A172 (cell line): Measurements from ENCODE around the gene INHBB. TPM values are rescaled to one million over a fixed set of nuclear protein-coding genes. Genes with fewer than 3 reads are reported as not detected.
"Not testable (repeated sequence)": the region's sequence is repeated elsewhere in the genome, so short reads cannot be mapped to it uniquely, and the experiment has no call there.

Experiments
- DNase-seq: peaks from one replicate; pipeline ENCODE4 v3.0.0-alpha.2; 2015; ENCODE audit warnings: low spot score
- total RNA-seq: library from RNA; depleted of rRNA; stranded (reverse); fragments of >200 nt; shearing (Covaris generic); gene quantifications from 2 replicates; pipeline ENCODE4 v1.2.3, GENCODE V29; 2014

The INHBB gene
- total RNA-seq, 1 experiment from 2014 or later = 0.16 TPM

GRCh38 chr2:120316071-120316470, 29.9 kb upstream of the INHBB start:
- no peak for DNase-seq

- DNase-seq = no peak
Observed at GRCh38 chr2:120316528-120317179, 29.3 kb upstream of the INHBB start.

- DNase-seq = no peak
Observed at GRCh38 chr2:120317180-120317533, 28.8 kb upstream of the INHBB start.

GRCh38 chr2:120317916-120318315, 28.0 kb upstream of the INHBB start:
- DNase-seq = no peak

GRCh38 chr2:120318626-120319025, 27.3 kb upstream of the INHBB start:
- DNase-seq = no peak

GRCh38 chr2:120319123-120319522, 26.8 kb upstream of the INHBB start:
- DNase-seq = no peak

GRCh38 chr2:120319686-120320317, 26.1 kb upstream of the INHBB start:
- DNase-seq = no peak

- no peak for DNase-seq
Observed at GRCh38 chr2:120320318-120320851, 25.6 kb upstream of the INHBB start.

- DNase-seq = not testable (repeated sequence)
Observed at GRCh38 chr2:120320887-120321556, 24.9 kb upstream of the INHBB start.

- no peak for DNase-seq
Observed at GRCh38 chr2:120321721-120322284, 24.1 kb upstream of the INHBB start.

- no peak for DNase-seq
Observed at GRCh38 chr2:120322329-120322728, 23.6 kb upstream of the INHBB start.

GRCh38 chr2:120323214-120323613, 22.7 kb upstream of the INHBB start:
- no peak for DNase-seq

- DNase-seq = peak; percentile 79
Observed at GRCh38 chr2:120323807-120324399, 22.0 kb upstream of the INHBB start.

GRCh38 chr2:120324933-120325332, 21.0 kb upstream of the INHBB start:
- DNase-seq = no peak

- no peak for DNase-seq
Observed at GRCh38 chr2:120326066-120326465, 19.9 kb upstream of the INHBB start.

- no peak for DNase-seq
Observed at GRCh38 chr2:120330946-120331822, 14.8 kb upstream of the INHBB start.

- DNase-seq = no peak
Observed at GRCh38 chr2:120331903-120332302, 14.0 kb upstream of the INHBB start.

GRCh38 chr2:120332384-120332783, 13.6 kb upstream of the INHBB start:
- DNase-seq = no peak

GRCh38 chr2:120334068-120334467, 11.9 kb upstream of the INHBB start:
- no peak for DNase-seq

- no peak for DNase-seq
Observed at GRCh38 chr2:120336749-120337148, 9.2 kb upstream of the INHBB start.

- no peak for DNase-seq
Observed at GRCh38 chr2:120338015-120338414, 7.9 kb upstream of the INHBB start.
